ENCODE data around the gene RFC2. TPM values are rescaled to one million over a fixed set of nuclear protein-coding genes. Genes with fewer than 3 reads are reported as not detected.

Gene RFC2
- total RNA-seq, 4 donors from 2014 or later: 8.2 to 15.2 (median 12.7) TPM

- H3K36me3 ChIP-seq: peaks cover 5 to 68% of the 10 kb centered on the region in 2 donors
- no peaks in the 10 kb centered on the region for H3K9me3 ChIP-seq
- no peak overlapping the region for H3K4me3 ChIP-seq
- ATAC-seq (no peak), DNase-seq (no peak)
- TF ChIP-seq CTCF (IDR thresholded peaks at IDR 0.05 in 4 of 5, conservative IDR thresholded peaks at IDR 0.05 in 1 of 5) (no peak), POLR2A (IDR thresholded peaks at IDR 0.05) (no peak)
- no peaks in the 10 kb centered on the region for H3K27me3 ChIP-seq
- H3K4me1 ChIP-seq: peaks cover 37 to 41% of the 10 kb centered on the region in 2 donors
- in situ Hi-C loops (cut with MboI; ENCODE audit: low sequenced_read_pairs in 4 of 4): loop anchor here in 1 of 4 donors (25.0 kb wide), 1 partner anchor 472 kb away; the partner anchor contains the start of gene GTF2I
- intact Hi-C loops (cut with DNase I; ENCODE audit: low total_unique reads): no loop called here
- peak overlapping the region in 1 of 4 donors; percentile 21 for H3K27ac ChIP-seq
Measured at GRCh38 chr7:74190259-74190658, 63.9 kb downstream of the RFC2 start.

GRCh38 chr7:74187915-74188675 lies 66.1 kb downstream of the RFC2 start:
- in situ Hi-C loops (cut with MboI; ENCODE audit: low sequenced_read_pairs in 4 of 4): loop anchor here in 1 of 4 donors (25.0 kb wide), 1 partner anchor 474 kb away; the partner anchor contains the start of gene GTF2I

GRCh38 chr7:74185636-74186035 lies 68.6 kb downstream of the RFC2 start:
- intact Hi-C loops (cut with DNase I; ENCODE audit: low total_unique reads) (no loop called here), in situ Hi-C loops (cut with MboI; ENCODE audit: low sequenced_read_pairs in 4 of 4) (loop anchor here in 1 of 4 donors (25.0 kb wide), 1 partner anchor 477 kb away; the partner anchor contains the start of gene GTF2I)
- ATAC-seq (no peak), DNase-seq (no peak)
- peaks cover 83 to 86% of the 10 kb centered on the region in 2 donors for H3K4me1 ChIP-seq
- TF ChIP-seq CTCF (IDR thresholded peaks at IDR 0.05 in 4 of 5, conservative IDR thresholded peaks at IDR 0.05 in 1 of 5) (no peak), POLR2A (IDR thresholded peaks at IDR 0.05) (no peak)
- H3K36me3 ChIP-seq: peaks cover 5 to 25% of the 10 kb centered on the region in 2 donors
- peak overlapping the region; percentile 85 to 99 (median 94) for H3K27ac ChIP-seq
- peak overlapping the region in 2 of 4 donors; percentile 3 to 32 for H3K4me3 ChIP-seq
- H3K9me3 ChIP-seq: no peaks in the 10 kb centered on the region
- no peaks in the 10 kb centered on the region for H3K27me3 ChIP-seq

More at GRCh38 chr7:74187915-74188675, 66.1 kb downstream of the RFC2 start:
- ATAC-seq: peak; percentile 82 to 87
- DNase-seq: peak; percentile 29 to 36
- H3K36me3 ChIP-seq: peaks cover 5 to 48% of the 10 kb centered on the region in 2 donors
- TF ChIP-seq CTCF (IDR thresholded peaks at IDR 0.05 in 4 of 5, conservative IDR thresholded peaks at IDR 0.05 in 1 of 5) (no peak), POLR2A (IDR thresholded peaks at IDR 0.05) (peak in 1 of 2 donors; percentile 41)
- H3K9me3 ChIP-seq: no peaks in the 10 kb centered on the region
- H3K4me1 ChIP-seq: peaks cover 59 to 63% of the 10 kb centered on the region in 2 donors
- intact Hi-C loops (cut with DNase I; ENCODE audit: low total_unique reads): no loop called here
- no peaks in the 10 kb centered on the region for H3K27me3 ChIP-seq
- no peak overlapping the region for H3K4me3 ChIP-seq
- peak overlapping the region; percentile 85 to 99 (median 94) for H3K27ac ChIP-seq

- no peak for TF ChIP-seq POLR2A (IDR thresholded peaks at IDR 0.05)
- no peak for TF ChIP-seq CTCF (IDR thresholded peaks at IDR 0.05 in 4 of 5, conservative IDR thresholded peaks at IDR 0.05 in 1 of 5)
- Histone ChIP-seq H3K4me1 (peaks cover 89 to 92% of the 10 kb centered on the region in 2 donors), H3K4me3 (no peak overlapping the region), H3K27me3 (no peaks in the 10 kb centered on the region), H3K36me3 (peaks cover 1 to 19% of the 10 kb centered on the region in 2 donors), H3K9me3 (no peaks in the 10 kb centered on the region), H3K27ac (peak overlapping the region; percentile 85 to 99 (median 94))
- ATAC-seq (no peak), DNase-seq (no peak)
- in situ Hi-C loops (cut with MboI; ENCODE audit: low sequenced_read_pairs in 4 of 4): loop anchor here in 1 of 4 donors (25.0 kb wide), 1 partner anchor 477 kb away; the partner anchor contains the start of gene GTF2I
- intact Hi-C loops (cut with DNase I; ENCODE audit: low total_unique reads): no loop called here
Measured at GRCh38 chr7:74185016-74185415, 69.2 kb downstream of the RFC2 start.
